Sigmoid colon (tissue), 4 donors: ENCODE measurements around the gene ZIC5.

Experiments used
- CTCF ChIP-seq, 4 experiments: fragments of 450-650 bp in 3 of 4; fragments of 200-600 bp in 1 of 4; IDR thresholded peaks; one replicate each; pipeline ENCODE4 v1.5.1; 2016 to 2019; ENCODE audit warnings: antibody characterized with exemption in 4 of 4, mild to moderate bottlenecking in 3 of 4, moderate library complexity in 2 of 4
- EP300 ChIP-seq, 4 donors: sonication (generic); formaldehyde crosslinking; IDR thresholded peaks; one replicate each; pipeline ENCODE4 v1.6.1; 2017; ENCODE audit warnings: antibody characterized with exemption in 4 of 4

- TF ChIP-seq CTCF (IDR thresholded peaks at IDR 0.05) (no peak), EP300 (IDR thresholded peaks at IDR 0.05) (no peak)
Measured at GRCh38 chr13:99959540-99960230, 11.9 kb downstream of the ZIC5 start.
